NCI-H1105 treated with DMSO at 0.1 percent for 48 hours (cell line): ENCODE results near the gene PPOX.

Source experiments
- DNase-seq: peaks from one replicate; lab custom pipeline; 2025; lab: John Stamatoyannopoulos, UW

Gene PPOX

DNA sequence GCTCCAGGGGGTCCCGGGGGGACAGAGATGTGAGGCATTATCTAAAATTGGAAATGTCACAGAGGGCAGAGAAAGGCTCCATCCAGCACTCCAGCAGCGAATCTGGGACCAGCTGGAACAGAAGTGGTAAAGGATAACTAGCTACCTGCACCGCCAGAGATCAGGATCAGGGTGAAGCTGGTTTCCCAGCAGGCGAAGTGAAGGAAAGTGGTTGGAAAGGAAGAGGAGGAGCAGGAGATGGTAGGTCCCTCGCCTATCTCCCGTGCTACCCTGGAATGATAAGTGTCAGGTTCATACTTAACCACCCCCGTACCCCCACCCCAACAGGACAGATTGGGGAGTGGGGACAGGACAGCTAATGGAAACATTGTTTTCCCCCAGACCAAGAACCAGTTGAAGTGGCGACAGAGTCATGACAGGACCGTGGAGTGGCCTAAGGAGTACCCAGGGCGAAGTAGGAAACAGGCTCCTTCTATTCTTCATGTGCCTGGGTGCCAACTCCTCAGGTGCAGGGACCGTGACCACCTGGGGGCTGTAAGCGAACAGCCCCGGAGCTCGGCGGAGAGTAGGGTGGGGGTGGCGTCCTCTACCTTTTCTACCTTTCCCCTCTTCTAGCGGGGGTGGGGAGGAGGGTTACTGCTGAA, 10.4 kb downstream of the PPOX start:
- DNase-seq = peak; percentile 30

DNA sequence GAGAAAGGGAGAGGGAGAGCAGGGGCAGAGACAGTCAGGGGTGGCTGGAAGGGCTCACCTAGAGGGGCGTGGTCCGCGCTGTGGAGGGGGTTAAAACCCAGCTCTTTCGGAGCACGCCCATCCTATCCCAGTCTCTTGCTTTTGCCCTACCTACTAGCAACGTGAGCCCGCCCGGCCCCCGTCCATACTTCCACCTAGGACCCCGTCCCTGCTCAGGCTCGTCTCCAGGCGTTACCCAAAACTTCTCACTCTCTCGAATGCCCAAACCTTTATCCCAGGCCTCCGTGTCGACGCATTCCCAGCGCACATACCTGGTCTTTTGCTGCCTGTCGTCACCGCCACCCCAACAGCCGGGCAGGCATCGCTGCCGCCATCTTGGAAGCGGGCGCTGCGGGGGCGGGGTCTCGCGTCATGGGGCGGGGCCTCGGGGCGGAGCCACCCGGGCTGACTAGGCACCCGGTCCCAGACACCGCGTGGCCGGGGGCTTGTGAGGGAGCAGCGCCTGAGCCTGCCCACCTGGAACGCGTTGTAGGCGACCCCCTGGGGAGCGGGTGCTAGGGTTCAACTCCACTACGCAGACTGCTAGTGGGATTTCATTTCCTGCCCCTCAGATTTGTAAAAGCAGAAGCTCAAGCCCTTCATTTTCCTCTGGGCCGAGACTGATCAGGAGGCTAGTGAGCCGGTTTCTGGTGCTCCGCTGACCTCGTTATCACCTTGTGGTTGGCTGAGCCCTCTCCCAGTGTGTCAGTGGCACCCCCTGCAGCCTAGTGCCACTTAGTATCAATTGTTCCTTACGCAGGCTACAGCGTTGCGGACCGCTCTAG, 11.1 kb downstream of the PPOX start, which contains the start of gene B4GALT3:
B4GALT3 (minus strand) TSS at position 396 of the 824 bp plus-strand sequence. CDS start 1,447 bp downstream, outside the sequence.
- DNase-seq = peak; percentile 81

- no peak for DNase-seq
Observed at GRCh38 chr1:161177936-161178244, 11.7 kb downstream of the PPOX start.

DNA sequence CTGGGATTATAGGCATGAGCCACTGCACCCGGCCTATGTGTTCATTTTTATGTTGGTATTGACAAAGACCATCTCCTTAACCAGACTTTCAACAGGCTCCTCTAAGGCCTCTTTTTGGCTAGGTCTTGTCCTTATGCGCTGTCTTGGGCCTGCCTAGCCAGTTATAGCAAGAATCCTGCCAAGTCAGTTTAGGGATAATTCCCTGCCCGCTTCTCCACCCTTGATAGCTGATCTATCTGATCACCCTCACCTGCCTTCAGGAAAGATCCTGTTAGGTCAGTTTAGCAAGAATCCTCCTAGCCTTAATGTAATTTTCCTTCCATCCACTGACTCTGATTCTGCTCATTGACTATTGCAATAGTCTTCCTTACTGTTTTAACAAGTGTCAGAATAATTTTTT, 13.5 kb downstream of the PPOX start:
- DNase-seq = no peak

DNA sequence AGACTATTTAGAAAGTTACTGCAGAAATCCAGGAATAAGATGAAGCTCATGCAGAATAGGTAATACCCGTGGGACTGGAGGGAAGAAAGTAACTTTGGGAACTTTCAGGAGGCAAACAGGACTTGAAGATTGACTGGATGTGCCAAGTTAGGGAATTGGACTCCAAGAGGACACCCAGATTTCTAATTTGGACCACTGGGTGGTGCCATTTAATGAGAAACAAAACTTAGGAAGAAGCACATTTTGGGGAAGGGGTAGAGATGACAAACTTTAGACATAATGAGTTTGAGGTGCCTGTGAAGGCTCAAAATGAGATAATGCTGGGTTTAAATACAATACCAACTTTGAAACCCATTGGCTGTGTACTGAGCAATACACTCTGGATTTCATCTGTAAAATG, 14.4 kb downstream of the PPOX start:
- peak; percentile 2 for DNase-seq

GRCh38 chr1:161182214-161182613, 16.0 kb downstream of the PPOX start:
- DNase-seq = no peak

DNA sequence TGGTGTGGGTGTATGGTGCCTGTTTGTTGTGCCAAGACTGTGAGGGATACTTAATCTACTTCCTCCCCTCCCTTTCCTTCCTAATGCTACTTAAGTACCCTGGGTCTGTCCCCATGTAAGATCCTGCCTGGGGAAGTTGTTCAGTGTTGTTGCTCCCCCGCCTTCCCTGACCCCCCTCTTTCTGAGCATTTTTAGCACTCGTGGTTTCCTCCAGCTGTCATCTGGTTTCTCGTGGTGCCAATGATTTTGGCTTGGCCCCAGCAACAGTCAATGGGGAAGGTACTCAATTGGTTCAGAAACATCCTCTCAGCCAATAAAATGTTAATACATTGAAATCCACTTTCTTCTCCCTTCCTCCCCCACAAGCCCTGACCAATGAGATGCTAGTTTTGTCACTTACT, 19.1 kb downstream of the PPOX start:
- DNase-seq = peak; percentile 7

GRCh38 chr1:161185732-161186311, 19.6 kb downstream of the PPOX start:
- no peak for DNase-seq

DNA sequence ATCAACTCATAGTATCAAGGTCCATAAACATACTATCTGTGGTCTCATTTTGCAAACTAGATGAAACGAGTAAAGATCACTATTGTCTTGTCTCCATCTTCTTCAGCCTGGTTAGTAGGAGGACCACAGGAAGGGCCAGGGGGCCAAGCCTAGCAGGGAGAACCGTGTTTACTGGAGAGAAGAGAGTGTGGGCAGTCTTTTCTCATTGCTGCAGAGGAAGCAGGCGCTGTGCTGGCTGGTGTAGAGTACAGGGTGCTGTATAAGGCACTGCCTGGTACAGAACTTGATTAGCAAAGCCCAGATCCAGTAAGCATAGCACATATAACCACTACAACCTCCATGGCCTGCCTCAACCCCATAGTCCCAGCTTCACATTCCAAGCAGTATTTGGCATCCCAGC, 21.1 kb downstream of the PPOX start:
- no peak for DNase-seq

GRCh38 chr1:161188381-161188780, 22.2 kb downstream of the PPOX start:
- DNase-seq = no peak

- DNase-seq = no peak
Observed at GRCh38 chr1:161189036-161189435, 22.8 kb downstream of the PPOX start.

DNA sequence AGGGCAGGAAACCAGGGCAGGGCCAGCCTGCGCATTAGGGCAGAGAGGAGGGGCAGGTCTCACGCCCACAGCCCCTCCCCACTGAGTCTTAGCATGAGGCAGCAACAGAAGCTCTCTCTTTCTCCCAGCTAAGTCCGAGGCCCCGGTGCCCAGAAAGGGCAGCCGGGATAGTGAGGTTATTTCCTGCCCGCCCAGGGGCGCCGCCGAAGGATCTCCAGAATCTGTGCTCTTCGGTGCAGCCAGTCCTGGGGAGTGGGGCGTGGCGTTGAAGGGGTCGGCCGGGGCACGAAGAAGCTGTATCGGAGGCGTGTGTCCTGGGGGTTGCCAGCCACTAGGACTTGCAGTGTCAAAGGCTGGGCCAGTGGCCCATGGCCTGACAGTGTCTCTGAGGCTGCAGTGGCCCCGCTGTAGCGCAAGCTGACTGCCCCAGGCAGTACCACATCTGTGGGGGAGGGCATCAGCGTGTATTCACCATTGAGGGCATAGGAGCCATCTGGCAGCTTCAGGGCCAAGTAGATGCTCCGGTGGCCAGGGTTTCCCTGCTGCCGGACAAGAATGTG, 24.8 kb downstream of the PPOX start:
- DNase-seq = no peak

GRCh38 chr1:161191971-161192370, 25.7 kb downstream of the PPOX start:
- no peak for DNase-seq

DNA sequence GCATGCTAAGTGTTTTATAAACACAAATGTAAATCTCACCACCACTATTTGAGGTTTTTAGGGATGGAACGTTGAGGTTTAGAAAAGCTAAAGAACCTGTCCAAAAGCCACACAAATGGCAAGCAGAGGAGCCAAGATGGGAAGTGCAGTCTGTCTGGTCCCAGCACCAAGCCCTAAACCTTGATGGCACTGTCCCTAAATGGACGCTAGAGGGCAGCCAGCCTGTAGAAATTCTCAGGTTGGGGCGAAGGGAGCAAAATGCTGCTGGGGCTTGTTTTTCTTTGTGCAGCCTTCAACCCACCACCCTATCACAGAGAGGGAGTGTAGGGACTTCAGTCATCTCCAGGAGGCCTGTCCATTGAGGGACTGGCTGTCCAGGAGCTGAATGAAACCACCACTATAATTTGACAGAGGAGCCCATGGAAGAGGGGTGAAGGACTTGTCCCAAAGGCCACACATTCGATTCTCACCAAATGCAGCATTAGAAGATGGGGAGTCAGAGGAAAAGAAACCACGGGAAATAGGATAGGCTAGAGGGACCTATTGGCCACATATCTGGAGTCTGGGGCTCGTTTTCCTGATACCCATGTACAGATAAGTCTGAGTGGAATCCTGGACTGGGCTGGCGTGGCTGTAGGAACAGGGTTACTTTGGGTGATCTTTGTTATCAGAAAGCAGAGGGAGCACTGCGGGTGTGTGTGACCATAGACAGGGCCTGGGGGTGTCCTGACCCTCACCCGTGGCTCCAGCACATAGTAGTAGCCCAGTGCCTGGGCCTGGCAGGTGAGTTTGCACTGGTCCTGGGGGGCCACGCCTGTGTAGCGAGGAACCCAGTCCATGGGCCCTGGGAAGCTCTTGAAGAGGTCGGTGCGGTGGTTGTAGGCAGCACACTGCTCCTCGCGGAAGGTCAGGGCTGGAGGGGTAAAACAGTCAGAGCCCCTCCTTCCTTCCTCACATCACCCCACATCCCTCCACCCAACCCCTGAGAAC, 26.5 kb downstream of the PPOX start:
- peak; percentile 79 for DNase-seq

DNA sequence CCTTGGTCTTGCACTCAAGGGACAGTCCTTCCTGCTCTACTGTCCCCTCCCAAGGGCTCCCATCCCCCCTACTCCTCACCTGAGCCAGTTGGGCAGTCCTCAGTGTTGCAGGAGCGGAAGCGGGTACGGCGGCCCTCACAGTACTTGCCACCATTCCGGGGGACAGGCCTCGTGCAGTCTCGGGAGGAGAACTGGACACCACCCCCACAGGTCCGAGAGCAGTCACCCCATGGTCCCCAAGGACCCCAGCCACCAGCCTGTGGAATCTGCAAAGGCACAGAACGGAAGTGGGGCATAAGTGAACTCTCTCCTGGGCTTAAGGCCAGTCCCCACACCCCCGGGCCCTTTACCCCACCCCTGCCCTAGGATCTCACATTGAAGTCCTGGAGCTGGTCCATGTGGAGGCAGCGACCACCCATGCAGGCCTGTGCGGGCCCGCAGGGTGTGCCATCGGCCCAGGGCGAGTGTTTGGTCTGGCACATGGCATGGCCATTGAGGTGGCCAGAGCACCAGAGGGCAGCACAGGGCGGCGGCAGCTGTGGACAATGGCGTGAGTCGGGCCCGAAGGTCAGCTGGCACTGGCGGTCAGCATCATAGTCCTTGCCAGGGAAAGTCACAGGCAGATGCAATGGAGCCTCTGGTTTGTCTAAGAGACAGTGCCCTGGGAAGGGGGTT, 27.5 kb downstream of the PPOX start:
- DNase-seq = no peak

DNA sequence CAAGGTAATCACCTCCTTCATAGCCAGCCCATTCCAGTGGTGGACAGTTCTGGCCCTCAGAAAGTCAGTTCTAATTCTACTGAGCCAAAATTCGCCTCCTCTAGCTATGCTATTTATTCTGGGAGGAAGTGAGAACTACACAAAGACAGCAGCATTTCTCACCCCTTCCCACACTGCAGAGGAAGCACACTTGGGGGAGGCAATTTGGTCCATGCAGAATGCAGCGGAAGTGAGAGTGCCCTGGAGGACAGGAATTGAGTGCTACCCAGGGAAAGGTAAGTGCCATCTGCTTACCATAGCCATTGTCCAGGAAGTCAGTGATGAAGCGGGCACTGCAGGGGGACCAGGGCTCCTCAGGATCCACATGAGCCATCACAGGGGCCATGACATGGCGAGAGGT, 28.9 kb downstream of the PPOX start:
- no peak for DNase-seq

GRCh38 chr1:161196111-161196510, 29.9 kb downstream of the PPOX start:
- no peak for DNase-seq

GRCh38 chr1:161196521-161197451, 30.6 kb downstream of the PPOX start:
- no peak for DNase-seq

GRCh38 chr1:161197560-161198193, 31.5 kb downstream of the PPOX start:
- DNase-seq = no peak
